IMR-90 (cell line): ENCODE results near the gene PADI1. TPM values are rescaled to one million over a fixed set of nuclear protein-coding genes. Genes with fewer than 3 reads are reported as not detected.
A peak's percentile ranks its signal among the peaks of the same experiment; 100 is the strongest.

Experiments used
- ATAC-seq: fragments of 200-7000 bp; cut with Tn5 transposase; 2 replicates; pipeline ENCODE4 v1.9.1; 2020; ENCODE audit warnings: low read depth, mild to moderate bottlenecking, moderate library complexity
- BruUV-seq: library from RNA; stranded (reverse); fragments of 400-500 nt; replicated peaks from 2 replicates; lab custom pipeline; 2021; lab: Mats Ljungman, UMichigan
- CTCF ChIA-PET: fragments of 300-600 bp; formaldehyde crosslinking; extraction: SDS; loops from one replicate; lab custom pipeline; 2021; ENCODE audit warnings: antibody characterized with exemption; lab: Yijun Ruan, JAX
- POLR2A ChIA-PET: fragments of 300-600 bp; sonication (Branson Sonifier 250); formaldehyde crosslinking; loops from one replicate; lab custom pipeline; 2022; ENCODE audit warnings: antibody characterized with exemption; ENCODE audit not compliant: unreplicated experiment; lab: Charles Lee
- DNase-seq: peaks from one replicate; pipeline ENCODE4 v3.0.0; 2013
- H2AFZ ChIP-seq: replicated peaks from 2 replicates; pipeline ENCODE3; 2013; ENCODE audit warnings: low read length, mild to moderate bottlenecking; ENCODE audit not compliant: poor library complexity
- H2AK5ac ChIP-seq: 2 replicates; pipeline ENCODE4 v1.6.1; 2013; ENCODE audit warnings: low read depth, low read length, inconsistent platforms
- H2AK9ac ChIP-seq: replicated peaks from 2 replicates; pipeline ENCODE3; 2013; ENCODE audit warnings: mild to moderate bottlenecking, low read depth, low read length, moderate library complexity; ENCODE audit not compliant: poor library complexity
- H2BK120ac ChIP-seq: 2 replicates; pipeline ENCODE4 v1.6.1; 2013; ENCODE audit warnings: low read depth, low read length, inconsistent platforms
- H2BK15ac ChIP-seq: 3 replicates; pipeline ENCODE4 v1.6.1; 2013; ENCODE audit warnings: low read depth, low read length, inconsistent platforms
- H2BK20ac ChIP-seq: 2 replicates; pipeline ENCODE4 v1.6.1; 2013; ENCODE audit warnings: low read depth, mild to moderate bottlenecking, inconsistent platforms, low read length, moderate library complexity
- H2BK5ac ChIP-seq: 2 replicates; pipeline ENCODE4 v1.6.1; 2013; ENCODE audit warnings: mild to moderate bottlenecking, low read depth, low read length, inconsistent platforms; ENCODE audit not compliant: poor library complexity, severe bottlenecking
- H3K14ac ChIP-seq: replicated peaks from 2 replicates; pipeline ENCODE4 v1.6.1; 2013; ENCODE audit warnings: low read depth, low read length, inconsistent platforms
- H3K18ac ChIP-seq: 2 replicates; pipeline ENCODE4 v1.6.1; 2013; ENCODE audit warnings: low read depth, low read length, control low read depth
- H3K23ac ChIP-seq: 2 replicates; pipeline ENCODE4 v1.6.1; 2013; ENCODE audit warnings: low read depth, low read length, inconsistent platforms
- H3K27ac ChIP-seq: 2 replicates; pipeline ENCODE4 v1.5.1; 2013; ENCODE audit warnings: mild to moderate bottlenecking, control low read depth, low read length; ENCODE audit not compliant: insufficient read depth
- H3K27me3 ChIP-seq: 2 replicates; pipeline ENCODE4 v1.6.1; 2013; ENCODE audit warnings: low read length; ENCODE audit not compliant: control insufficient read depth, insufficient read depth
- H3K36me3 ChIP-seq: 2 replicates; pipeline ENCODE4 v1.6.1; 2013; ENCODE audit warnings: low read length, mixed read lengths; ENCODE audit not compliant: control insufficient read depth, insufficient read depth
- H3K4ac ChIP-seq: 2 replicates; pipeline ENCODE4 v1.6.1; 2013; ENCODE audit warnings: low read depth, low read length, inconsistent platforms
- H3K4me1 ChIP-seq: 2 replicates; pipeline ENCODE4 v1.6.1; 2013; ENCODE audit warnings: low read length, mixed read lengths; ENCODE audit not compliant: control insufficient read depth, insufficient read depth
- H3K4me2 ChIP-seq: 2 replicates; pipeline ENCODE4 v1.6.1; 2013; ENCODE audit warnings: low read depth, mild to moderate bottlenecking, control low read depth, low read length, moderate library complexity
- H3K4me3 ChIP-seq: 2 replicates; pipeline ENCODE4 v1.5.1; 2013; ENCODE audit warnings: low read depth, mild to moderate bottlenecking, control low read depth, low read length, moderate library complexity; ENCODE audit not compliant: insufficient read depth
- H3K56ac ChIP-seq: 2 replicates; pipeline ENCODE4 v1.6.1; 2013; ENCODE audit warnings: low read length, inconsistent platforms; ENCODE audit not compliant: insufficient read depth; ENCODE audit errors: extremely low read depth
- H3K79me1 ChIP-seq, 2 experiments: 2 replicates each; pipeline ENCODE4 v1.6.1; 2013; ENCODE audit warnings: low read length in 2 of 2, inconsistent platforms in 1 of 2, low read depth in 1 of 2
- H3K9ac ChIP-seq: 2 replicates; pipeline ENCODE4 v1.6.1; 2013; ENCODE audit warnings: low read depth, low read length, control low read depth
- H3K9me1 ChIP-seq: 2 replicates; pipeline ENCODE4 v1.6.1; 2013; ENCODE audit warnings: low read length, inconsistent platforms; ENCODE audit not compliant: insufficient read depth
- H3K9me3 ChIP-seq: 2 replicates; pipeline ENCODE4 v1.6.1; 2013; ENCODE audit warnings: low read length; ENCODE audit not compliant: control insufficient read depth, insufficient read depth
- H4K20me1 ChIP-seq: 2 replicates; pipeline ENCODE4 v1.6.1; 2013; ENCODE audit warnings: low read length, inconsistent platforms; ENCODE audit not compliant: insufficient read depth
- H4K5ac ChIP-seq: 2 replicates; pipeline ENCODE4 v1.6.1; 2013; ENCODE audit warnings: mild to moderate bottlenecking, low read depth, low read length, control low read depth
- H4K8ac ChIP-seq, 2 experiments: 2 replicates each; pipeline ENCODE4 v1.6.1; 2013; ENCODE audit warnings: low read depth in 2 of 2, low read length in 2 of 2, control low read depth in 1 of 2, inconsistent platforms in 1 of 2
- H4K91ac ChIP-seq: 2 replicates; pipeline ENCODE4 v1.6.1; 2013; ENCODE audit warnings: low read depth, low read length, inconsistent platforms; ENCODE audit not compliant: insufficient read depth
- POLR2A ChIP-seq: IDR thresholded peaks from 2 replicates; pipeline ENCODE4 v1.6.1; 2012; ENCODE audit warnings: mild to moderate bottlenecking, low read depth, low read length
- RFX5 ChIP-seq: IDR thresholded peaks from 2 replicates; pipeline ENCODE4 v1.8.0; 2012; ENCODE audit warnings: low read depth, mild to moderate bottlenecking, low read length, moderate library complexity
- WGBS, 2 experiments: methylation state at CpG; one replicate each; pipeline versions ENCODE4 v1.1.5 to v1.1.7; 2013; ENCODE audit warnings: missing lambda C conversion rate in 2 of 2; ENCODE audit not compliant: insufficient read length in 1 of 2; ENCODE audit errors: extremely low coverage in 2 of 2; 5-methylcytosine and 5-hydroxymethylcytosine counted together
- dilution Hi-C: fragments of 300-500 bp; cut with HindIII; formaldehyde crosslinking; loops from one replicate; pipeline ENCODE4 v1.14.3; 2018; ENCODE audit warnings: low sequenced_read_pairs; ENCODE audit not compliant: unreplicated experiment
- in situ Hi-C: fragments of 300-500 bp; cut with MboI; formaldehyde crosslinking; loops from 3 replicates; pipeline ENCODE4 v1.14.3; 2019; ENCODE audit warnings: low sequenced_read_pairs, inconsistent platforms, mixed read lengths
- intact Hi-C: fragments of 100-400 bp; cut with micrococcal nuclease; formaldehyde crosslinking; loops from 2 replicates; pipeline ENCODE4 v1.10.0; 2022
- polyA plus RNA-seq, 3 experiments: library from polyadenylated mRNA; depleted of rRNA; stranded (reverse); fragments of >200 nt; gene quantifications; 2 replicates each; pipeline ENCODE4 v1.2.3, GENCODE V29; 2012; ENCODE audit warnings: low replicate concordance in 1 of 3
- total RNA-seq: library from RNA; depleted of rRNA; stranded (reverse); fragments of >200 nt; gene quantifications from 2 replicates; pipeline ENCODE4 v1.2.3, GENCODE V29; 2012

PADI1 gene
- total and polyA plus RNA-seq, 2 of the 4 experiments (the other 2 are of a cell fraction) = 0.17 TPM; not detected in 1

DNA sequence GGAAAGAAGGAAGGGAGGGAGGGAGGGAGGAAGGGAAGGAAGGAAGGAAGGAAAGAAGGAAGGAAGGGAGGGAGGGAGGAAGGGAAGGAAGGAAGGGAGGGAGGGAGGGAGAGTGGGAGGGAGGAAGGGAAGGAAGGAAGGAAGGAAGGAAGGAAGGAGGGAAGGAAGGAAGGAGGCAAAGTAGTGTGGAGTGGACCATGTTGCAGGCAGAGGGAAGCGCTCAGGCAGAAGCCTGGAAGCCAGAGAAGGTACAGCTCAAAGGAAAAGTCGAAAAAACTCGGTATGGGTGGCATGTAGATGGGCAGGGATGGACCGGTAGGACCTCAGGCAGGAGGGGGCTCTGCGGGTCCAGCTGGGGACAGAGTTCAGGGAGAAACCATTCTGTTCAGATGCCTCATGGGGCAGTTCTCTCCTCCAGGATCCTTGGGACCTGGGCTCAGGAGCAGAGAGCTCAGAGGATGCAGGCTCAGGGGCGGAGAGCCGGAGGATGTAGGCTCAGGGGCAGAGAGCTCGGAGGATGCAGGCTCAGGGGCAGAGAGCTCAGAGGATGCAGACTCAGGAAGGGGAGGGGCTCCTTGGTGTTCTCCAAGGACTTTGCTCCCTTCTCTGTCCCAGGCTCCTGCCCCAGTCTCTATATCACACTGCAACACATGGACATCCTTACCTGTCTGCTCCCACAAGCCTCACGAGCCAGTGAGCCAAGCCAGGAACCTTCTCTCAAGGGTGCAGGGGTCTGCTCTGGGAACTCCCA, 30.4 kb downstream of the PADI1 start:
- Histone ChIP-seq H3K18ac (peak overlapping the region; percentile 17; the same call in 1 of the 2 replicates), H3K4ac (peak overlapping the region; percentile 39), H2BK5ac (no peak overlapping the region), H3K27me3 (peaks cover 6% of the 10 kb centered on the region; the same call in 1 of the 2 replicates), H3K36me3 (no peaks in the 10 kb centered on the region), H2AK9ac (no peak overlapping the region), H3K27ac (no peak overlapping the region), H3K9ac (no peak overlapping the region), H4K5ac (peak overlapping the region; percentile 27; the same call in 1 of the 2 replicates), H4K20me1 (0 out of 2 replicates have a peak, but pooled peaks cover 6% of the 10 kb centered on the region), H3K4me2 (no peak overlapping the region), H2BK20ac (peak overlapping the region; percentile 98), H3K14ac (0 out of 2 replicates have a peak overlapping the region, but pooled peaks have one; percentile 6), H3K56ac (no peak overlapping the region), H3K9me1 (peaks cover 9% of the 10 kb centered on the region), H2AFZ (peak overlapping the region; percentile 47), H3K9me3 (no peaks in the 10 kb centered on the region), H4K8ac (peak overlapping the region in 1 of 2 experiments; percentile 30; a peak in 2 of 4 replicates), H3K23ac (no peak overlapping the region), H2BK15ac (peak overlapping the region; percentile 98; the same call in 2 of the 3 replicates), H3K79me1 (no peaks in the 10 kb centered on the region), H2BK120ac (peak overlapping the region; percentile 97), H4K91ac (peak overlapping the region; percentile 92), H3K4me3 (no peak overlapping the region), H3K4me1 (peaks cover 13% of the 10 kb centered on the region), H2AK5ac (peak overlapping the region; percentile 95)
- CTCF ChIA-PET = interaction anchor here (3.0 kb wide), 1 partner anchor 110 kb away, joined by 22 read pairs; no protein-coding TSS in a partner anchor
- BruUV-seq = no TSS peak
- intact Hi-C loops (loop anchor here (5.0 kb wide), 1 partner anchor 172 kb away; no protein-coding TSS in a partner anchor), in situ Hi-C loops (loop anchor here (5.0 kb wide), 1 partner anchor 108 kb away; no protein-coding TSS in a partner anchor), dilution Hi-C loops (no loop called here)
- ATAC-seq (no peak), DNase-seq (no peak)
- WGBS, 2 experiments = 87% methylated on average over 7 of the region's 9 CpGs; no CpG with 5 or more reads in 1 of the 2 experiments
- POLR2A ChIA-PET = no interaction called here
- TF ChIP-seq POLR2A (no peak), RFX5 (no peak)
